ENCODE results near the gene CTDSPL.

CTDSPL gene

DNA sequence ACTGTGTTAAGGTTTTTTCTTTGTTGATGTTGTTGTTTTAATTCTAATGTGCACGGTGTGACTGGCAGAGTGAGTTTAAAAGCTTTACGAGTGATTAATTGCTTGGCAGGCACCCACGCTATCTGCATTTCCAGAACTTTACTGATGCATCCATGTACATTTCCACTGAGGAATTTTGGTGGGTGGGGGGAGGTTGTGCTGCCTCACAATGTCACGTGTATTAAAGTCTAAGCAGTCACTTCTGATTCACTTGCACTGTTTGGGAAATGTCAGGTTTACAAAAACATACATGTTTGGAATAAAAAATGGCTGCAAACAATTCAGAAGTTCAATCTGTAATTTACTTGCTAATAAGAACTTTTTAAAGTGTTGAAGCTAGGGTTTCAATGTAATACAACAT is 38.5 kb upstream of the CTDSPL start:
- TF ChIP-seq ARNTL (CRISPR knock-in tag; IDR thresholded peaks at IDR 0.05; ENCODE audit: borderline replicate concordance, low read depth) (no peak), BACH2 (CRISPR knock-in tag; IDR thresholded peaks at IDR 0.05; ENCODE audit: borderline replicate concordance) (no peak), ZNF565 (CRISPR knock-in tag; conservative IDR thresholded peaks at IDR 0.05; ENCODE audit: low read depth) (no peak), ZC3H10 (CRISPR knock-in tag; IDR thresholded peaks at IDR 0.05) (no peak), SNAI2 (CRISPR knock-in tag; IDR thresholded peaks at IDR 0.05) (no peak), ZNF8 (CRISPR knock-in tag; IDR thresholded peaks at IDR 0.05) (no peak), ZFP3 (CRISPR knock-in tag; IDR thresholded peaks at IDR 0.05) (no peak), PPARA (CRISPR knock-in tag; IDR thresholded peaks at IDR 0.05; ENCODE audit: borderline replicate concordance) (no peak), TCF4 (CRISPR knock-in tag; IDR thresholded peaks at IDR 0.05; ENCODE audit: borderline replicate concordance) (no peak), OSR1 (CRISPR knock-in tag; IDR thresholded peaks at IDR 0.05) (no peak), ESRRG (CRISPR knock-in tag; IDR thresholded peaks at IDR 0.05) (no peak), RARB (CRISPR knock-in tag; IDR thresholded peaks at IDR 0.05) (no peak), ISL1 (CRISPR knock-in tag; IDR thresholded peaks at IDR 0.05) (no peak), ZNF70 (CRISPR knock-in tag; IDR thresholded peaks at IDR 0.05) (no peak)
- TF ChIP-seq, protein P1, sequence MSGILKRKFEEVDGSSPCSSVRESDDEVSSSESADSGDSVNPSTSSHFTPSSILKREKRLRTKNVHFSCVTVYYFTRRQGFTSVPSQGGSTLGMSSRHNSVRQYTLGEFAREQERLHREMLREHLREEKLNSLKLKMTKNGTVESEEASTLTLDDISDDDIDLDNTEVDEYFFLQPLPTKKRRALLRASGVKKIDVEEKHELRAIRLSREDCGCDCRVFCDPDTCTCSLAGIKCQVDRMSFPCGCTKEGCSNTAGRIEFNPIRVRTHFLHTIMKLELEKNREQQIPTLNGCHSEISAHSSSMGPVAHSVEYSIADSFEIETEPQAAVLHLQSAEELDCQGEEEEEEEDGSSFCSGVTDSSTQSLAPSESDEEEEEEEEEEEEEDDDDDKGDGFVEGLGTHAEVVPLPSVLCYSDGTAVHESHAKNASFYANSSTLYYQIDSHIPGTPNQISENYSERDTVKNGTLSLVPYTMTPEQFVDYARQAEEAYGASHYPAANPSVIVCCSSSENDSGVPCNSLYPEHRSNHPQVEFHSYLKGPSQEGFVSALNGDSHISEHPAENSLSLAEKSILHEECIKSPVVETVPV (CRISPR knock-in tag; IDR thresholded peaks at IDR 0.05) = no peak
- TF ChIP-seq, protein P2, sequence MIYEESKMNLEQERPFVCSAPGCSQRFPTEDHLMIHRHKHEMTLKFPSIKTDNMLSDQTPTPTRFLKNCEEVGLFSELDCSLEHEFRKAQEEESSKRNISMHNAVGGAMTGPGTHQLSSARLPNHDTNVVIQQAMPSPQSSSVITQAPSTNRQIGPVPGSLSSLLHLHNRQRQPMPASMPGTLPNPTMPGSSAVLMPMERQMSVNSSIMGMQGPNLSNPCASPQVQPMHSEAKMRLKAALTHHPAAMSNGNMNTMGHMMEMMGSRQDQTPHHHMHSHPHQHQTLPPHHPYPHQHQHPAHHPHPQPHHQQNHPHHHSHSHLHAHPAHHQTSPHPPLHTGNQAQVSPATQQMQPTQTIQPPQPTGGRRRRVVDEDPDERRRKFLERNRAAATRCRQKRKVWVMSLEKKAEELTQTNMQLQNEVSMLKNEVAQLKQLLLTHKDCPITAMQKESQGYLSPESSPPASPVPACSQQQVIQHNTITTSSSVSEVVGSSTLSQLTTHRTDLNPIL (CRISPR knock-in tag; IDR thresholded peaks at IDR 0.05; ENCODE audit: low read depth) = no peak
- TF ChIP-seq, protein P3, sequence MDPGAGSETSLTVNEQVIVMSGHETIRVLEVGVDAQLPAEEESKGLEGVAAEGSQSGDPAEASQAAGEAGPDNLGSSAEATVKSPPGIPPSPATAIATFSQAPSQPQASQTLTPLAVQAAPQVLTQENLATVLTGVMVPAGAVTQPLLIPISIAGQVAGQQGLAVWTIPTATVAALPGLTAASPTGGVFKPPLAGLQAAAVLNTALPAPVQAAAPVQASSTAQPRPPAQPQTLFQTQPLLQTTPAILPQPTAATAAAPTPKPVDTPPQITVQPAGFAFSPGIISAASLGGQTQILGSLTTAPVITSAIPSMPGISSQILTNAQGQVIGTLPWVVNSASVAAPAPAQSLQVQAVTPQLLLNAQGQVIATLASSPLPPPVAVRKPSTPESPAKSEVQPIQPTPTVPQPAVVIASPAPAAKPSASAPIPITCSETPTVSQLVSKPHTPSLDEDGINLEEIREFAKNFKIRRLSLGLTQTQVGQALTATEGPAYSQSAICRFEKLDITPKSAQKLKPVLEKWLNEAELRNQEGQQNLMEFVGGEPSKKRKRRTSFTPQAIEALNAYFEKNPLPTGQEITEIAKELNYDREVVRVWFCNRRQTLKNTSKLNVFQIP (CRISPR knock-in tag; IDR thresholded peaks at IDR 0.05; ENCODE audit: borderline replicate concordance, low read depth) = no peak
- TF ChIP-seq, protein P4, sequence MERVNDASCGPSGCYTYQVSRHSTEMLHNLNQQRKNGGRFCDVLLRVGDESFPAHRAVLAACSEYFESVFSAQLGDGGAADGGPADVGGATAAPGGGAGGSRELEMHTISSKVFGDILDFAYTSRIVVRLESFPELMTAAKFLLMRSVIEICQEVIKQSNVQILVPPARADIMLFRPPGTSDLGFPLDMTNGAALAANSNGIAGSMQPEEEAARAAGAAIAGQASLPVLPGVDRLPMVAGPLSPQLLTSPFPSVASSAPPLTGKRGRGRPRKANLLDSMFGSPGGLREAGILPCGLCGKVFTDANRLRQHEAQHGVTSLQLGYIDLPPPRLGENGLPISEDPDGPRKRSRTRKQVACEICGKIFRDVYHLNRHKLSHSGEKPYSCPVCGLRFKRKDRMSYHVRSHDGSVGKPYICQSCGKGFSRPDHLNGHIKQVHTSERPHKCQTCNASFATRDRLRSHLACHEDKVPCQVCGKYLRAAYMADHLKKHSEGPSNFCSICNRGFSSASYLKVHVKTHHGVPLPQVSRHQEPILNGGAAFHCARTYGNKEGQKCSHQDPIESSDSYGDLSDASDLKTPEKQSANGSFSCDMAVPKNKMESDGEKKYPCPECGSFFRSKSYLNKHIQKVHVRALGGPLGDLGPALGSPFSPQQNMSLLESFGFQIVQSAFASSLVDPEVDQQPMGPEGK (CRISPR knock-in tag; IDR thresholded peaks at IDR 0.05; ENCODE audit: borderline replicate concordance) = no peak
- no peak for ATAC-seq

DNA sequence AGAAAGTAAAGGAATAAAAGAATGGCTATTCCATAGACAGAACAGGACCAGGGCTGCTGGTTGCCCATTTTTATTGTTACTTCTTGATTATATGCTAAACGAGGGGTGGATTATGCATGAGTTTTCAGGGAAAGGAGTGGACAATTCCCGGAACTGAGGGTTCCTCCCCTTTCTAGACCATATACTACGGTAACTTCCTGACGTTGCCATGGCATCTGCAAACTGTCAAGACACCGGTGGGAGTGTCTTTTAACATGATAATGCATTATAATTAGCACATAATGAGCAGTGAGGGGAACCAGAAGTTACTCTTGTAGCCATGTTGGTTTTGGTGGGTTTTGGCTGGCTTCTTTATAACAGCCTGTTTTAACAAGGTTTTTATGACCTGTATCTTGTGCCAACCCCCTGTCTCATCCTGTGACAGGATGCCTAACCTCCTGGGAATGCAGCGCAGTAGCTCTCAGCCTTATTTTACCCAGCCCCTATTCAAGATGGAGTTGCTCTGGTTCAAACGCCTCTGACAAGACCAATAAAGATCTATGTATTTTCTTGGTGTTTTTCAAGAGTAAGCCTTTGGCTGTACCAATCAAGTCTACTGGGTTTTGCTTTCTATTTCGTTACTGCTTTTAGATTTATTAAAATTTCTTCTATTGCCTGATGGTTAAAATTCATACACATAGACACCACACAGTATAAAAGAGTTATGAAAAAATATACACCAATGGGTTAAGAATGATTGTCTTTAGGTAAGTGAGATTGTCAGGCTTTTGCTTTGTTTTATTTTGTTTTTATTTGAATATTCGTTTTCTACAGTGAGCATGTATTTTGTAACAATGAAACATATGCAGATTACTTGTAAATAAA is 37.4 kb upstream of the CTDSPL start:
- no peak for ATAC-seq
- TF ChIP-seq, protein P4 (CRISPR knock-in tag; IDR thresholded peaks at IDR 0.05; ENCODE audit: borderline replicate concordance) = no peak
- TF ChIP-seq BACH2 (CRISPR knock-in tag; IDR thresholded peaks at IDR 0.05; ENCODE audit: borderline replicate concordance) (no peak), RARB (CRISPR knock-in tag; IDR thresholded peaks at IDR 0.05) (no peak), ZNF565 (CRISPR knock-in tag; conservative IDR thresholded peaks at IDR 0.05; ENCODE audit: low read depth) (no peak), ZNF8 (CRISPR knock-in tag; IDR thresholded peaks at IDR 0.05) (no peak), CSDC2 (CRISPR knock-in tag; IDR thresholded peaks at IDR 0.05) (no peak), SNAI2 (CRISPR knock-in tag; IDR thresholded peaks at IDR 0.05) (no peak), ZFP30 (CRISPR knock-in tag; IDR thresholded peaks at IDR 0.05) (no peak), TOX (CRISPR knock-in tag; IDR thresholded peaks at IDR 0.05; ENCODE audit: borderline replicate concordance) (no peak)
- TF ChIP-seq, protein P1 (CRISPR knock-in tag; IDR thresholded peaks at IDR 0.05) = no peak
- TF ChIP-seq, protein P2 (CRISPR knock-in tag; IDR thresholded peaks at IDR 0.05; ENCODE audit: low read depth) = no peak
- TF ChIP-seq, protein P5, sequence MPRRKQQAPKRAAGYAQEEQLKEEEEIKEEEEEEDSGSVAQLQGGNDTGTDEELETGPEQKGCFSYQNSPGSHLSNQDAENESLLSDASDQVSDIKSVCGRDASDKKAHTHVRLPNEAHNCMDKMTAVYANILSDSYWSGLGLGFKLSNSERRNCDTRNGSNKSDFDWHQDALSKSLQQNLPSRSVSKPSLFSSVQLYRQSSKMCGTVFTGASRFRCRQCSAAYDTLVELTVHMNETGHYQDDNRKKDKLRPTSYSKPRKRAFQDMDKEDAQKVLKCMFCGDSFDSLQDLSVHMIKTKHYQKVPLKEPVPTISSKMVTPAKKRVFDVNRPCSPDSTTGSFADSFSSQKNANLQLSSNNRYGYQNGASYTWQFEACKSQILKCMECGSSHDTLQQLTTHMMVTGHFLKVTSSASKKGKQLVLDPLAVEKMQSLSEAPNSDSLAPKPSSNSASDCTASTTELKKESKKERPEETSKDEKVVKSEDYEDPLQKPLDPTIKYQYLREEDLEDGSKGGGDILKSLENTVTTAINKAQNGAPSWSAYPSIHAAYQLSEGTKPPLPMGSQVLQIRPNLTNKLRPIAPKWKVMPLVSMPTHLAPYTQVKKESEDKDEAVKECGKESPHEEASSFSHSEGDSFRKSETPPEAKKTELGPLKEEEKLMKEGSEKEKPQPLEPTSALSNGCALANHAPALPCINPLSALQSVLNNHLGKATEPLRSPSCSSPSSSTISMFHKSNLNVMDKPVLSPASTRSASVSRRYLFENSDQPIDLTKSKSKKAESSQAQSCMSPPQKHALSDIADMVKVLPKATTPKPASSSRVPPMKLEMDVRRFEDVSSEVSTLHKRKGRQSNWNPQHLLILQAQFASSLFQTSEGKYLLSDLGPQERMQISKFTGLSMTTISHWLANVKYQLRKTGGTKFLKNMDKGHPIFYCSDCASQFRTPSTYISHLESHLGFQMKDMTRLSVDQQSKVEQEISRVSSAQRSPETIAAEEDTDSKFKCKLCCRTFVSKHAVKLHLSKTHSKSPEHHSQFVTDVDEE (CRISPR knock-in tag; IDR thresholded peaks at IDR 0.05) = no peak
- TF ChIP-seq, protein P3 (CRISPR knock-in tag; IDR thresholded peaks at IDR 0.05; ENCODE audit: borderline replicate concordance, low read depth) = no peak

All from SK-N-SH treated with all-trans-retinoic acid at 6 μM for 48 hours (cell line).